Breast epithelium (tissue), 3 donors: ENCODE data around the gene TMEM167B.

ENCODE experiments used
- CTCF ChIP-seq, 3 donors: fragments of 450-650 bp; IDR thresholded peaks; one replicate each; pipeline ENCODE4 v1.5.1; 2016 to 2017; ENCODE audit warnings: antibody characterized with exemption in 3 of 3, mild to moderate bottlenecking in 3 of 3, moderate library complexity in 3 of 3
- POLR2A ChIP-seq: fragments of 450-650 bp; IDR thresholded peaks from one replicate; pipeline ENCODE4 v1.6.1; 2016; ENCODE audit warnings: antibody characterized with exemption, mild to moderate bottlenecking, moderate library complexity

GRCh38 chr1:109061183-109061582 is 29.4 kb upstream of the TMEM167B start:
- TF ChIP-seq CTCF (IDR thresholded peaks at IDR 0.05) (no peak), POLR2A (no peak)
